Neural cell (in vitro differentiated cells): Measurements from ENCODE around the gene AHNAK2. TPM values are rescaled to one million over a fixed set of nuclear protein-coding genes. Genes with fewer than 3 reads are reported as not detected.
"Not testable (repeated sequence)": the region's sequence is repeated elsewhere in the genome, so short reads cannot be mapped to it uniquely, and the experiment has no call there.

Source experiments
- H2AFZ ChIP-seq: fragments of 200-600, 300-800 bp; sonication (generic), shearing (Covaris generic); 2 replicates; pipeline ENCODE4 v1.6.0; 2014; ENCODE audit warnings: low read depth, mild to moderate bottlenecking, antibody characterized with exemption, low read length, moderate library complexity
- H3F3A ChIP-seq: fragments of 200-600 bp; shearing (Covaris generic); 2 replicates; pipeline ENCODE4 v1.6.1; 2016; ENCODE audit warnings: mild to moderate bottlenecking, moderate library complexity, mixed read lengths, antibody characterized with exemption, low read length; ENCODE audit not compliant: insufficient read depth, poor library complexity, severe bottlenecking
- H3K27ac ChIP-seq: fragments of 200-600, 300-800 bp; sonication (generic), shearing (Covaris generic); 2 replicates; pipeline ENCODE4 v1.5.1; 2014; ENCODE audit warnings: mild to moderate bottlenecking, low read length, moderate library complexity
- H3K27me3 ChIP-seq: fragments of 300-800, 200-600 bp; sonication (generic), shearing (Covaris generic); 2 replicates; pipeline ENCODE4 v1.6.0; 2014; ENCODE audit warnings: mild to moderate bottlenecking, low read depth, low read length, moderate library complexity; ENCODE audit not compliant: insufficient read depth
- H3K36me3 ChIP-seq: fragments of 300-800, 200-600 bp; sonication (generic), shearing (Covaris generic); 2 replicates; pipeline ENCODE4 v1.5.1; 2014; ENCODE audit warnings: mild to moderate bottlenecking, antibody characterized with exemption, low read length, moderate library complexity; ENCODE audit not compliant: insufficient read depth
- H3K4me2 ChIP-seq: fragments of 300-800, 200-600 bp; sonication (generic), shearing (Covaris generic); 2 replicates; pipeline ENCODE4 v1.6.0; 2014; ENCODE audit warnings: mild to moderate bottlenecking, low read length
- H3K4me3 ChIP-seq: fragments of 300-800, 200-600 bp; sonication (generic), shearing (Covaris generic); 2 replicates; pipeline ENCODE4 v1.5.1; 2014; ENCODE audit warnings: mild to moderate bottlenecking, low read length, moderate library complexity
- H3K79me2 ChIP-seq: fragments of 200-600 bp; shearing (Covaris generic); replicated peaks from 2 replicates; pipeline ENCODE4 v1.6.0; 2014; ENCODE audit warnings: mild to moderate bottlenecking, low read length, moderate library complexity; ENCODE audit not compliant: insufficient read depth
- H3K9ac ChIP-seq: fragments of 300-800, 200-600 bp; sonication (generic), shearing (Covaris generic); 2 replicates; pipeline ENCODE4 v1.6.1; 2016; ENCODE audit warnings: mild to moderate bottlenecking, low read length, mixed read lengths
- H3K9me2 ChIP-seq: fragments of 200-600 bp; shearing (Covaris generic); 2 replicates; pipeline ENCODE4 v1.6.1; 2016; ENCODE audit warnings: mild to moderate bottlenecking, low read length, mixed read lengths; ENCODE audit not compliant: insufficient read depth
- H3K9me3 ChIP-seq: fragments of 200-600, 300-800 bp; sonication (generic), shearing (Covaris generic); 2 replicates; pipeline ENCODE4 v1.6.1; 2016; ENCODE audit warnings: mild to moderate bottlenecking, mixed run types, low read length, moderate library complexity, mixed read lengths
- H4K20me1 ChIP-seq: fragments of 200-600 bp; shearing (Covaris generic); 2 replicates; pipeline ENCODE4 v1.6.1; 2016; ENCODE audit warnings: mild to moderate bottlenecking, mixed run types; ENCODE audit not compliant: insufficient read depth
- CTCF ChIP-seq: fragments of 450-650 bp; IDR thresholded peaks from 2 replicates; pipeline ENCODE4 v1.5.1; 2014; ENCODE audit warnings: antibody characterized with exemption, mild to moderate bottlenecking, moderate library complexity; ENCODE audit not compliant: poor library complexity, severe bottlenecking
- EP300 ChIP-seq: fragments of 450-650 bp; conservative IDR thresholded peaks from 2 replicates; pipeline ENCODE4 v1.6.1; 2014; ENCODE audit warnings: antibody characterized with exemption, mild to moderate bottlenecking, moderate library complexity; ENCODE audit not compliant: poor library complexity, severe bottlenecking
- EZH2 ChIP-seq: fragments of 200-600, 300-800 bp; shearing (Covaris generic), sonication (generic); IDR thresholded peaks from 2 replicates; pipeline ENCODE4 v1.6.1; 2014; ENCODE audit warnings: antibody characterized with exemption, low read length, borderline replicate concordance, mild to moderate bottlenecking; ENCODE audit not compliant: insufficient read depth, poor library complexity, severe bottlenecking
- MXI1 ChIP-seq: fragments of 450-650 bp; conservative IDR thresholded peaks from 2 replicates; pipeline ENCODE4 v1.6.1; 2014; ENCODE audit warnings: antibody characterized with exemption, mild to moderate bottlenecking; ENCODE audit not compliant: poor library complexity, severe bottlenecking
- POLR2AphosphoS5 ChIP-seq: IDR thresholded peaks from 2 replicates; pipeline ENCODE4 v1.6.1; 2012
- RAD21 ChIP-seq: fragments of 450-650 bp; conservative IDR thresholded peaks from 2 replicates; pipeline ENCODE4 v1.6.1; 2014; ENCODE audit warnings: antibody characterized with exemption, mild to moderate bottlenecking, moderate library complexity
- REST ChIP-seq: IDR thresholded peaks from 2 replicates; pipeline ENCODE4 v1.6.1; 2012; ENCODE audit warnings: borderline replicate concordance
- SMC3 ChIP-seq: fragments of 450-650 bp; conservative IDR thresholded peaks from 2 replicates; pipeline ENCODE4 v1.6.1; 2014; ENCODE audit warnings: antibody characterized with exemption, mild to moderate bottlenecking, moderate library complexity; ENCODE audit not compliant: poor library complexity
- TAF1 ChIP-seq: IDR thresholded peaks from 2 replicates; pipeline ENCODE4 v1.6.1; 2012; ENCODE audit warnings: low read depth
- polyA plus RNA-seq: library from polyadenylated mRNA; depleted of rRNA; stranded (reverse); fragments of >200 nt; gene quantifications from 2 replicates; pipeline ENCODE4 v1.2.3, GENCODE V29; 2014

AHNAK2 gene
- polyA plus RNA-seq, 1 donor from 2014 or later: 1.4 TPM

GRCh38 chr14:104949406-104949955, 28.7 kb downstream of the AHNAK2 start:
- H3K79me2 ChIP-seq, H3K27ac ChIP-seq, H3K9me3 ChIP-seq: not testable (repeated sequence)

GRCh38 chr14:104948736-104949031, 29.5 kb downstream of the AHNAK2 start:
- Histone ChIP-seq H3K36me3 (no peaks in the 10 kb centered on the region), H3K27me3 (no peaks in the 10 kb centered on the region), H4K20me1 (no peaks in the 10 kb centered on the region), H3K4me3 (no peak overlapping the region), H3K4me2 (no peak overlapping the region), H2AFZ (no peak overlapping the region), H3K9me2 (no peaks in the 10 kb centered on the region), H3K27ac (no peak overlapping the region), H3F3A (no peaks in the 10 kb centered on the region), H3K79me2 (no peaks in the 10 kb centered on the region), H3K9ac (no peak overlapping the region), H3K9me3 (no peaks in the 10 kb centered on the region)
- TF ChIP-seq CTCF (no peak), EZH2 (no peak), RAD21 (no peak), TAF1 (no peak), POLR2AphosphoS5 (no peak), EP300 (no peak), MXI1 (no peak), SMC3 (no peak), REST (no peak)

More at GRCh38 chr14:104949406-104949955, 28.7 kb downstream of the AHNAK2 start:
- H4K20me1 ChIP-seq, H3K4me2 ChIP-seq, H3K4me3 ChIP-seq, H3K27me3 ChIP-seq, H3K9me2 ChIP-seq, H3F3A ChIP-seq, H2AFZ ChIP-seq, H3K9ac ChIP-seq, H3K36me3 ChIP-seq: not testable (repeated sequence)

- H3K27me3 ChIP-seq, H3K9me2 ChIP-seq, H3K9me3 ChIP-seq, H3F3A ChIP-seq, H3K4me3 ChIP-seq, H3K9ac ChIP-seq, H2AFZ ChIP-seq, H3K36me3 ChIP-seq, H3K79me2 ChIP-seq, H3K27ac ChIP-seq, H4K20me1 ChIP-seq, H3K4me2 ChIP-seq: not testable (repeated sequence)
Observed at GRCh38 chr14:104947881-104948735, 30.1 kb downstream of the AHNAK2 start.

GRCh38 chr14:104947201-104947600, 31.0 kb downstream of the AHNAK2 start:
- not testable (repeated sequence) for H3K9me2 ChIP-seq, H3K4me2 ChIP-seq, H3K27ac ChIP-seq, H3F3A ChIP-seq, H3K4me3 ChIP-seq, H2AFZ ChIP-seq, H4K20me1 ChIP-seq, H3K36me3 ChIP-seq, H3K27me3 ChIP-seq, H3K9me3 ChIP-seq, H3K9ac ChIP-seq, H3K79me2 ChIP-seq
